ENCODE results near the gene PARP9.

Gene PARP9

DNA sequence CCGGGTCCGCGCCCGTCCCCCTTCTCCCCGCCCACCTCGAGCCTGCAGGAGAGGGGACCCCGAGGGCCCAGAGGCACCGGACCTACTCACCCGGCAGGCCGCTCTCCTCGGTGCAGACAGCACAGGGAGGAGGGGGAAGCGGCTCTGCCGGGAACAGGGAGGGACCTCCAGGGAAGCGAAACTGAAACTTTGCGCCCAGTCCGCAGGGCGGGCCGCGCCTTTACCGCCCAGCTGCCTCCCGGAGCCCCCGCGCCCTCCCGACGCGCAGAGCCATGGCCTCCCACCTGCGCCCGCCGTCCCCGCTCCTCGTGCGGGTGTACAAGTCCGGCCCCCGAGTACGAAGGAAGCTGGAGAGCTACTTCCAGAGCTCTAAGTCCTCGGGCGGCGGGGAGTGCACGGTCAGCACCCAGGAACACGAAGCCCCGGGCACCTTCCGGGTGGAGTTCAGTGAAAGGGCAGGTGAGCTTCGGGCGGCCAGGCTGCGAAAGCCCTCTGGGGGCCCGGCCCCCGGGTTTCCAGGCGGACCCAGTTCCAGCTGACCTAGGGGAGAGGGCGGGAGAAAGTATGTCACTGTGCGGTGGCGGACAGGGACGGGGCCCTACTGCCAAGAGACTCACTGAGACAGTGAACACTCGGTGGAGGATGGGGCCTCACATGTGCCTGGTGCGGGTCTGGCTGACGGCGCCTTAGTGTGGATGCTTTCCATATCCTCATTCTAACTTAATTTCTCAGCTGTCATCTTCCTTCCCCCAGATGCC lies at the start of gene PARP9, which contains the start of gene DTX3L:
PARP9 (minus strand) TSS at position 146 of the 758 bp plus-strand sequence. CDS start 4,680 bp downstream, outside the sequence.
DTX3L (plus strand) TSS at position 184 of the 758 bp plus-strand sequence; CDS start at position 273, 89 bp downstream.
- peak; percentile 55 to 82 for DNase-seq (ENCODE audit: low read depth in 2 of 2)

- no peak for DNase-seq (ENCODE audit: low read depth in 2 of 2)
Measured at GRCh38 chr3:122612696-122613095, 48.6 kb upstream of the PARP9 start.

- no peak for DNase-seq (ENCODE audit: low read depth in 2 of 2)
Measured at GRCh38 chr3:122609798-122610559, 45.9 kb upstream of the PARP9 start.

DNA sequence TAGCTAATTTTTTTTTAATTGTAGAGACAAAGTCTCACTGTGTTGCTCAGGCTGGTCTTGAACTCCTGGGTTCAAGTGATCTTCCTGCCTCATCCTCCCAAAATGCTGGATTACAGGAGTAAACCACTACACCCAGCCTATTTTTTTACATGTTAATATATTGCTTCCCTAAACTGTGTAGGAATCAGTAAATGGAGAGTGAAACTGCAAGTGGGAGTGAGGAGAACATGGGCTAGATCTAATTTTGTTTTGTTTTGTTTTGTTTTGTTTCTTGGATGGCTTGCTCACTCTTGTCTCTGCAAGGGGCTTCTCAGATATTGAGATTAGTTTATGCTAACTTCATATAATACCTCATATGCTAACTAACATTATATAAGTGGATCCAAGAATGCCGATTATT lies 44.8 kb upstream of the PARP9 start:
- DNase-seq (ENCODE audit: low read depth in 2 of 2): no peak

DNA sequence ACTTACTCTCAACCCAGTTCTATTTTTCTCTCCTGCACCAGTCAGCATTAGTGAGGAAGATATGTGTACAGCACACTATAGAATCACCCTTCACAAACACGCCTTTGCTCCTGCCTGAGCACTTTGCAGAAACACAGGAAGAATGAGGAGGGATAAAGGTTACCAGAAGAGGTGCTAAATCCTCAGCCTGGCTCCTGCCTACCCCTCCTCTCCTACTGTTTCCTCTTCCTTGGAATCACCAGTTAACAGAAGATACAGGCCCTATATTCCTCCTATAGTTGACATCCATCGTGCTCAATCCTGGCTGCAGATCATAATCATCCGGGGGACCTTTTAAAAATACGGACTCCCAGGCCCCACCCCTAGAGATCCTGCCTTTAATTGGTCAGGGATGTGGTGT lies 42.2 kb upstream of the PARP9 start:
- DNase-seq (ENCODE audit: low read depth in 2 of 2): no peak

- no peak for DNase-seq (ENCODE audit: low read depth in 2 of 2)
Measured at GRCh38 chr3:122603056-122603455, 39.0 kb upstream of the PARP9 start.

- no peak for DNase-seq (ENCODE audit: low read depth in 2 of 2)
Measured at GRCh38 chr3:122602011-122602710, 38.1 kb upstream of the PARP9 start.

- no peak for DNase-seq (ENCODE audit: low read depth in 2 of 2)
Measured at GRCh38 chr3:122598556-122598955, 34.5 kb upstream of the PARP9 start.

- no peak for DNase-seq (ENCODE audit: low read depth in 2 of 2)
Measured at GRCh38 chr3:122598151-122598550, 34.1 kb upstream of the PARP9 start.

DNA sequence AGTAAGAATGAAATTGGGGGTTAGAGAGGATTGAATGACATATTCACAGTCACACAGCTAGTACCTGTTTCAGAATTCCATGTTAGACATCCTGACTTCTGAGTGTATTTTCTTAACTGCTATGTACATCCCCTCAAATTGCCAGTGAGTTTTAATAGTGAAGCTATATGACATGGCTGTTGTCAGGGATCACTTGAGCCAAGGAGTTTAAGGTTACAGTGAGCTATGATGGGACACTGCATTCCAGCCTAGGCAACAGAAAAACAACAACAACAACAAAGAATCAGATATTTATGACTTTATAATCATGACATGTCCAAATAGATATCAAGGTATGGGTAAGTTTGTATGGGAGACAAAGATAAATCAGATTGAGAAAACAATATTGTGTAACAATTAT lies 29.9 kb upstream of the PARP9 start:
- no peak for DNase-seq (ENCODE audit: low read depth in 2 of 2)

GRCh38 chr3:122590610-122591009 lies 26.5 kb upstream of the PARP9 start:
- DNase-seq (ENCODE audit: low read depth in 2 of 2): no peak

- no peak for DNase-seq (ENCODE audit: low read depth in 2 of 2)
Measured at GRCh38 chr3:122589297-122589696, 25.2 kb upstream of the PARP9 start.

GRCh38 chr3:122587572-122587971 lies 23.5 kb upstream of the PARP9 start:
- no peak for DNase-seq (ENCODE audit: low read depth in 2 of 2)

GRCh38 chr3:122586773-122587485 lies 22.8 kb upstream of the PARP9 start:
- no peak for DNase-seq (ENCODE audit: low read depth in 2 of 2)

GRCh38 chr3:122586098-122586497 lies 22.0 kb upstream of the PARP9 start:
- no peak for DNase-seq (ENCODE audit: low read depth in 2 of 2)

GRCh38 chr3:122582390-122582789 lies 18.3 kb upstream of the PARP9 start:
- DNase-seq (ENCODE audit: low read depth in 2 of 2): no peak

DNA sequence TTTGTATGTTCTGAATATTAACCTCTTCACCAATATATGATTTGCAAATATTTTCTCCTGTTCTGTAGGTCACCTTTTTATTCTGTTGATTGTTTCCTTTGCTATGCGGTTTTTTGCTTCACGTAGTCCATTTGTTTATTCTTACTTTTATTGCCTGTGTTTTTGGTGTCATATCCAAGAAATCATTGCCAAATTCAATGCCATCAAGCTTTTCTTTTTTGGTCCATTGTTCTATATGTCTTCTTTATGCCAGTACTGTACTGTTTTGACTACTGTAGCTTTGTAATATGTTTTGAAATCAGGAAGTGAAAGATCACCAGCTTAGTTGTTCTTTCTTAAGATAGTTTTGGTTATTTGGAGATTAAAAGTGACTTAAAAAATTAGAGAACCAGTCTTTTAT lies 17.5 kb upstream of the PARP9 start:
- DNase-seq (ENCODE audit: low read depth in 2 of 2): no peak

DNA sequence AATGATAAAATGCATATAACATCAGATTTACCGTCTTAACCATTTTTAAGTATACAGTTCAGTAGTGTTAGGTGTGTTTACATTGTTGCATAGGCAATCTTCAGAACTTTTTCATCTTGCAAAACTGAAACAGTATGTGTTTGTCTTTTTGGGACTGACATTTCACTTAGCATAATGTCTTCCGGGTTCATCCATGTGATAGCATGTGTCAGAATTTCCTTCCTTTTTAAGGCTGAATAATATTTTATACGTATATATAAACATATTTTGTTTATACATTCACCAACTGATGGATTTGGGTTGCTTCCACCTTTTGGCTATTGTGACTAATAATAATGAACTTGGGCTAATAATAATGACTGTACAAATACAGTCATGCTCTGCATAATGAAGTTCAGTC lies 16.4 kb upstream of the PARP9 start:
- DNase-seq (ENCODE audit: low read depth in 2 of 2): no peak

- no peak for DNase-seq (ENCODE audit: low read depth in 2 of 2)
Measured at GRCh38 chr3:122578069-122578740, 14.1 kb upstream of the PARP9 start.

DNA sequence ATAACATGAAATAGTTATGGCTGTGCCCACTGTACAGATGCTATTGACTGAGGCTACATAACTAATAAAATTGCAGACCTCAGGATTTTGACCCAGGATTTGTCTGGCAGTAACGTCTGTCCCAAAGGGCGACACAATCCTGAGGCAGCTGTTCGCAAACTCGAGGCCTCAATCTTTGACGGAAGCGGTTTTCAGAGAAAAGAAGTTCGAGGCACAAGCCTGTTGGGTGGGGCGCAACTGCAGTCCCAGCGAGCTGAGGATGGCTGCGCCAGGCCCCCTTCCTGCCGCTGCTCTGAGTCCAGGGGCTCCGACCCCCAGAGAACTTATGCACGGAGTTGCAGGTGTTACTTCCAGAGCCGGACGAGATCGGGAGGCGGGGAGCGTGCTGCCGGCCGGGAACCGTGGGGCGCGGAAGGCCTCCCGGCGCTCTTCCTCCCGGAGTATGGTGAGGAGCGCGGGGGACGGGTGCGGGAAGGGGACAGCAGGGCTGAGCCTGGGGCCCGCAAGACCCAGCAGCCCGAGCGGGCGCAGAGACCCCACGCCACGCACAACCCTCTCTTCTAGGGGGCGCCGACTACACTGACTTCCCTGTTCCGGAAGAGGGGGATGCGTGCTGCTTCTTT lies 13.4 kb upstream of the PARP9 start, which contains the start of gene PARP15:
PARP15 (plus strand) TSS at position 242 of the 623 bp plus-strand sequence; CDS start at position 260, 18 bp downstream.
- DNase-seq (ENCODE audit: low read depth in 2 of 2): no peak
